ENCODE results near the gene GDF7.

GDF7 gene

DNA sequence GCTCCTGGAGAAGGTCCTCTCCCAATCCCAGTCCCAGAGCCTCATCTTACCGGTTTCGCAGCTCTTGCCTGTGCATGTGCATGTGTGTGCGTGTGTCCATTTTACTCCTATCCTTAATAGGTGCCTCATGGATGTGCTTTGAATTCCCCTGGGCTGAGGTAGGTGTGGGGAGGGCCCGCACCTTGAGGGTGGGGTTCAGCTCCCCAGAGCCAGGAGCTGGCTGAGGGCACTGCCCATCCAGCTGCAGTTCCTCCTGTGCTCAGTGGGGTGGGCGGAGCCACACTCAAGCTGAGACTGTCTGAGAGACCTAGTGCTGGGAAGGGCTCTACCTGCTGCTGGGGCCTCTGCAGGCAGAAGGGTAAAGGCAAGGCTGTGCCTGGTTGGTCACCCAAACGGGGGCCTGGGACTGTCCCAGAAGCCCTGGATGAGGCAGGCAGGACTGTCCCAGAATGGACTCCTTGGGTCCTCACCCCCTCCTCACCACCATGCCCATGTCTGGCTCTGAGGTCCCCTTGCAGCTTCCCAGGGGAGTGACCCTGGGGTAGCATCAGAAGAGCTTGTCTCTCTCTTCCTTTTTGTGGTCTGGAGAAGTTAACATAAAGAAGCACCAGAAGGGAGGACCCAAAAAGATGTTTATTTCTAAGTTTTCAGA is 8.9 kb downstream of the GDF7 start:
- peak; percentile 63 for DNase-seq

DNA sequence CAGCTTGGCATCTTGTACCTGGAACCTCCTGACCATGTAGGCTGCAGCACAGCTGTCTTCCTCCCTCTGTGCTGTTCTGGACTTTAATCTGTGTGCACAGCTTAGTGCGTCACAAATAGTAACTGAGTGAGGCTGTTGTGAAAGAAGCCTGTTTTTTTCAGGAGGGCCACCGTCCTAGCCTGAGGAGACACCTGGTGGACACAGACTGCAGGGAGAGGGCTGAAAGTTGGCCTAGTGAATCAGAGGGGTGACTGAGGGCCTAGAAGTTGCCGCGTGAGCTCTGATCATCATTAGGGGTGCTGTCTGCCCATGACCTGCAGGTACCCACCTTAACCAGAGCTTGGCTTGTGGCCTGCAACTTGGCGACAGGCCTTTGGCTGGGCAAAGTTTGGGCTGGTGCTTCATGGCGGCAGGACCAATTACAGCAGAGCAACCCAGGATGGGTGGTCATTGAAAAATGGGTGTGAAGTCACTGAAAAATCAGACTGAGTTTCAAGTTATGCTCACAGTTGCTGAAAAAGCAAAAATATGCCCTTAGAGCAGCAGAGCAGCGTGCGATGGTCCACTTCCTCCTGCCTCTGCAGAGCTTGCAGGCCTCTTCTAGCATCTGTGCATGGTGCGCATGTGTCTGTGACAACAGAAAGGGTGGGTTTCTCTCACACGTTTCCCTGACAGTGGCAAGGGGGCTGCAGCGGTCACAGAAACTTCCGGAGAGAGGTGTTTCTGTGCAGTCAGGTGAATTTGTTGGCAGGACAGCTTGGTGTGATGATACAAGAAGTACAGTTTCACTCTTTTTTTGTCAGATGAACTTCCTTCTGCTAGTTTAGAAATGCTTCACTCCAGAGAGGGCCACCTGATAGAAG is 9.6 kb downstream of the GDF7 start:
- DNase-seq, result peak; percentile 68

GRCh38 chr2:20677301-20678085 is 10.5 kb downstream of the GDF7 start:
- DNase-seq, result peak; percentile 7

DNA sequence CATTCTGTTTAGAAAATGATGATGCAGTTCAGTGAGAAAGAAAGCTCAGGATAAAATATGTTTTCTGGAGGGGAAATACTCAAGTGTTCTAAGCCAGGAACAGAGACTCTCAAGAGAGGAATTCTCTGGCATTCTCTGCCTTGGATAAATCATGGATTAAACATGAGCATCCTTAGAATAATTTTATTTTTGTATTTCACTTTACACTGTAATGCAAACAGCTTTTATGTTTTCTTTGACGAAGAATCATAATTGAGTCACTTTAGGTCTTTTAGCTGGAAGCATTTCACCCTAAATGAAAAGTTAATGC is 11.1 kb downstream of the GDF7 start:
- no peak for DNase-seq

GRCh38 chr2:20678780-20679179 is 11.8 kb downstream of the GDF7 start:
- DNase-seq, result no peak

- no peak for DNase-seq
These were observed 13.9 kb downstream of the GDF7 start for GRCh38 chr2:20680744-20681375.

GRCh38 chr2:20682167-20682920 is 15.4 kb downstream of the GDF7 start:
- peak; percentile 40 for DNase-seq

- no peak for DNase-seq
These were observed 17.7 kb downstream of the GDF7 start for GRCh38 chr2:20684581-20685063.

DNA sequence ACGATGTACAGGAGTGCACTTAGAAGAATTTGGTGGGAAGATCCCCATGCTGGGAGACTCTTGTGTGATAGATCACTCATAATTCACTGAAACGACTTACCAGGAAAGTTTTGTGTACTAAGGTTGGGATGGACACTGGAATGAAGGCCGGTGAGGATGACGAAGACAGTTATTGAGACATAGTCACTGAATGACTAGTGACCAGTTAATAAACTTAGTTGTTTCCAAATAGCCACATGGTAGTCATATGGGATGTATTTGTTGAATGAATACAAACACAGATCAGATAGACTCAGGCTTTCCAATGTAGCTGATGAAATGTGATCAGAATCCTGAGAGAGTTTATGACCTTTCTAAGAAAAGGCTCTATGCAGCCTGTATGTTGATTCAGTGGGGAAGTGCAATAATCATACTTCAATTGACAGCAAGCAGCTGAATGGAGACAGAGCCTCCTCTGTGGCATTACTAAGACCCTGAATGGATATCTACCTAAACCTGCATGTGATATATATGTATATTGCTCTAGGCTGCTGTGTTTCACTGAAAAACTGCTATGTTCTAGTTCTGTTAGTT is 20.4 kb downstream of the GDF7 start:
- no peak for DNase-seq

GRCh38 chr2:20689428-20690264 is 22.7 kb downstream of the GDF7 start:
- no peak for DNase-seq

DNA sequence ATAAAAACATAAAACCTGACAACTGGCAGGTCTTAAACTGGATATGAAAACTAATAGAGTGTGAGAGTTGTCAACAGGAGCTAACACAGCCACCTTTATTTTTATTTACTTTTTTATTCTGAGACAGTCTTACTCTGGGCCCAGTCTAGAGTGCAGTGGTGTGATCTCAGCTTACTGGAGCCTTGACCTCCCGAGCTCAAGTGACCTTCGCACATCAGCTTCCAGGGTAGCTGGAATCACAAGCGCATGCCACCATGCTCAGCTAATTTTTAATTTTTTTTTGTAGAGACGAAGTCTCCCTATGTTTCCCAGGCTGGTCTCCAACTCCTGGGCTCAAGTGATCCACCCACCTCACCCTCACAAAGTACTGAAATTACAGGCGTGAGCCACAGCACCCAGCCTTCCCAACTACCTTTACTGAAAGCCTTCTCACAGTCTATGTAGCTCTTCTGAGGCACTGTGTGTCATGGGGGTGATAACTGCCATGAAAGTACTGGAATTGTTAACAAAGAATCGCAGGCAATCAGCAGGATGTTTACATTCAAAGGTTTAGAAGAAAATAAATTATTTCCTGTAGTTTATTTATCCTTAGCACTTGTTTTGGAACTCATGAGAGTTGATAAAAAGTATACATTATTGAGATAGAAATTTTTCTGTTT is 24.3 kb downstream of the GDF7 start:
- DNase-seq, result no peak

DNA sequence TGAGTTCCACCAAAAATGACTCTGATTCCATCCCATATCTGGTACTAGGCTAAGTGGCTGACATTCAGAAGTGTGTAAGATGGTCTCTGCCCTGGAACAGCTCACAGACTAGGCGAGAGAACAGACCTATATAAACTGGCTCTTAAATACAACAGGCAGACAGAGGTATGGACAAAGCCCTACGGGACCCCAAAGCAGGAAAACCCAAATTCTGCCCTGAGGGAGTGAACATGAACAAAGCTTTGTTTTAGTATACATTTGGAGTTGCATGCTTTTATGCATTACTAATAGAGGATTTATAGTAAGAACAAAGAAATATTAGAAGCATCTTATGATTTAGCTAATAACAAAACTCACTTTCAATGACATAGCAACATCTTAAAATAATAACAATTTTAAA is 25.1 kb downstream of the GDF7 start:
- DNase-seq, result no peak

- no peak for DNase-seq
These were observed 26.4 kb downstream of the GDF7 start for GRCh38 chr2:20693317-20693716.

DNA sequence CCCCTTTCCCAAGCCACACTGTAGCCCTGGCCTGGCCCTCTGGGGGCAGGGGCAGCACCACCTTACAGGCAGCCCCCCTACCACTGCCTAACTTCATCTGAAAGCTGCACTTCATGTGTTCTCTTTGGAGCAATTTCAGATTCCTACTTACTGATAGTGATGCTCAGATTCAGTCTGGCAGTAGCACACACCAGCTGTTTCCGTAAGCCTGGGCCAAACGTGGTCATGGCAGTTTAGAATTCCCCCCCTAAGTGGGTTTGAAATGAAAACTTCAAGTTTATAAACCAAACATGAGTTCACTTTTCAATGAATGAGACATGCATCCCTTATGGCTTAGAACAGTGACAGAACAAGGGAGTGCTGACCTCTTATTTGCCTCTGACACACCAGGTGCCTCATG is 29.4 kb downstream of the GDF7 start:
- no peak for DNase-seq

GRCh38 chr2:20697322-20697934 is 30.5 kb downstream of the GDF7 start:
- DNase-seq, result no peak

GRCh38 chr2:20698916-20699613 is 32.1 kb downstream of the GDF7 start:
- DNase-seq, result no peak

DNA sequence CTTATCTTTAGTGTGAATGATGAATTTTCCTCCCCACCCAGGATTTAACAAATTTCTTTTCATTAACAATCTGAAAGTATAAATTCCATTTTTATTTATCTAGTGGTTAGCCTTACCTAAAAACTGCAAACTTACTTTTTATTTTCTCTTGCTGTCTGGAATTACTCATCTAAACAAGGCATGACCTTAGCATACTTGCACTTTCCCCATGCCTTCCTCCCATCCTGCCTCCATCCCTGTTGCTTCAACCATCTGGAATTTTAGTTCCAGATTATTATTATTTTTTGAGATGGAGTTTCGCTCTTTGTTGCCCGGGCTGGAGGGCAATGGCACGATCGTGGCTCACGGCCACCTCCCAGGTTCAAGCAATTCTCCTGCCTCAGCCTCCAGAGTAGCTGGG is 35.6 kb downstream of the GDF7 start:
- no peak for DNase-seq

GRCh38 chr2:20704886-20705285 is 37.9 kb downstream of the GDF7 start:
- DNase-seq, result no peak

GRCh38 chr2:20706217-20706616 is 39.3 kb downstream of the GDF7 start:
- no peak for DNase-seq

Measured in DMS53 (cell line).